HEK293T (cell line): Measurements from ENCODE around the gene GEMIN4.

Experiments
- CTCF ChIA-PET: fragments of 350-600 bp; formaldehyde crosslinking; extraction: SDS; loops from one replicate; lab custom pipeline; 2021; ENCODE audit warnings: antibody characterized with exemption, inconsistent platforms; lab: Yijun Ruan, JAX
- POLR2A ChIA-PET: fragments of 350-600 bp; formaldehyde crosslinking; extraction: SDS; loops from one replicate; lab custom pipeline; 2020; ENCODE audit warnings: antibody characterized with exemption, inconsistent platforms; lab: Yijun Ruan, JAX
- DNase-seq: peaks from one replicate; pipeline ENCODE4 v3.0.0; 2012; ENCODE audit warnings: mixed read lengths; ENCODE audit errors: extremely low spot score
- ARNT ChIP-seq: fragments of 450-650 bp; IDR thresholded peaks from 2 replicates; pipeline ENCODE4 v1.6.1; 2017; ENCODE audit warnings: mild to moderate bottlenecking
- BHLHE40 ChIP-seq: fragments of 450-650 bp; IDR thresholded peaks from 2 replicates; pipeline ENCODE4 v1.6.1; 2016; ENCODE audit warnings: mild to moderate bottlenecking, moderate library complexity, borderline replicate concordance
- CTBP1 ChIP-seq: fragments of 450-650 bp; IDR thresholded peaks from 2 replicates; pipeline ENCODE4 v1.6.1; 2016; ENCODE audit warnings: borderline replicate concordance
- ELF4 ChIP-seq: fragments of 450-650 bp; IDR thresholded peaks from 2 replicates; pipeline ENCODE4 v1.6.1; 2017; ENCODE audit warnings: antibody characterized with exemption
- FOXA1 ChIP-seq: fragments of 450-650 bp; IDR thresholded peaks from 2 replicates; pipeline ENCODE4 v1.6.1; 2016; ENCODE audit warnings: mild to moderate bottlenecking
- FOXK2 ChIP-seq: fragments of 450-650 bp; IDR thresholded peaks from 2 replicates; pipeline ENCODE4 v1.6.1; 2016; ENCODE audit warnings: mild to moderate bottlenecking
- FOXM1 ChIP-seq: fragments of 450-650 bp; IDR thresholded peaks from 2 replicates; pipeline ENCODE4 v1.6.1; 2017; ENCODE audit warnings: mild to moderate bottlenecking, borderline replicate concordance
- HDGF ChIP-seq: fragments of 450-650 bp; IDR thresholded peaks from 2 replicates; pipeline ENCODE4 v1.6.1; 2017; ENCODE audit warnings: antibody characterized with exemption, borderline replicate concordance
- L3MBTL2 ChIP-seq: fragments of 450-650 bp; conservative IDR thresholded peaks from 2 replicates; pipeline ENCODE4 v1.6.1; 2016; ENCODE audit warnings: mild to moderate bottlenecking
- LEF1 ChIP-seq: fragments of 450-650 bp; IDR thresholded peaks from 2 replicates; pipeline ENCODE4 v1.6.1; 2017; ENCODE audit warnings: mild to moderate bottlenecking, borderline replicate concordance
- NFRKB ChIP-seq: fragments of 450-650 bp; IDR thresholded peaks from 2 replicates; pipeline ENCODE4 v1.6.1; 2016; ENCODE audit warnings: mild to moderate bottlenecking, moderate library complexity
- PKNOX1 ChIP-seq: fragments of 450-650 bp; IDR thresholded peaks from 2 replicates; pipeline ENCODE4 v1.6.1; 2016
- SP1 ChIP-seq: fragments of 450-650 bp; IDR thresholded peaks from 2 replicates; pipeline ENCODE4 v1.6.1; 2017
- SUZ12 ChIP-seq: fragments of 450-650 bp; IDR thresholded peaks from 2 replicates; pipeline ENCODE4 v1.6.1; 2016; ENCODE audit warnings: mild to moderate bottlenecking
- TARDBP ChIP-seq: fragments of 450-650 bp; IDR thresholded peaks from 2 replicates; pipeline ENCODE4 v1.6.1; 2016
- ZNF384 ChIP-seq: fragments of 450-650 bp; IDR thresholded peaks from 2 replicates; pipeline ENCODE4 v1.6.1; 2016

GEMIN4 gene

GRCh38 chr17:740240-741017, 11.6 kb downstream of the GEMIN4 start:
- TF ChIP-seq FOXM1: no peak
- TF ChIP-seq ARNT: no peak
- no peak for TF ChIP-seq PKNOX1
- TF ChIP-seq HDGF: no peak
- TF ChIP-seq ELF4: no peak
- TF ChIP-seq LEF1: no peak
- TF ChIP-seq TARDBP: no peak
- no peak for TF ChIP-seq L3MBTL2
- no peak for TF ChIP-seq SUZ12
- TF ChIP-seq FOXK2: no peak
- DNase-seq: no peak
- ChIA-PET POLR2A (no interaction called here), CTCF (no interaction called here)

- TF ChIP-seq HDGF (no peak), PKNOX1 (no peak)
- no peak for DNase-seq
- ChIA-PET POLR2A (interaction anchor here (0.6 to 1.3 kb wide), 3 partner anchors 12 to 214 kb away, joined by 3 to 5 read pairs (median 3); partner anchors contain the start of genes GLOD4 and MRM3), CTCF (no interaction called here)
Observed at GRCh38 chr17:737561-738113, 14.4 kb downstream of the GEMIN4 start.

- TF ChIP-seq ZNF384 (no peak), BHLHE40 (no peak), PKNOX1 (no peak), FOXK2 (no peak), HDGF (no peak), SUZ12 (no peak), ARNT (no peak), LEF1 (no peak), CTBP1 (no peak), SP1 (no peak), TARDBP (no peak), FOXA1 (no peak), FOXM1 (no peak), NFRKB (no peak)
- DNase-seq: no peak
- CTCF ChIA-PET: no interaction called here
- POLR2A ChIA-PET: interaction anchor here (0.6 to 1.1 kb wide), 2 partner anchors 8 to 15 kb away, joined by 3 to 6 read pairs; no protein-coding TSS in a partner anchor
Observed at GRCh38 chr17:733743-734142, 18.3 kb downstream of the GEMIN4 start.

GRCh38 chr17:732902-733720, 19.0 kb downstream of the GEMIN4 start:
- CTCF ChIA-PET: no interaction called here
- peak; percentile 29 for DNase-seq
- TF ChIP-seq L3MBTL2 (peak; percentile 64), LEF1 (0 out of 2 replicates have a peak, but pooled peaks have one; percentile 1), NFRKB (no peak), BHLHE40 (no peak), TARDBP (no peak), ELF4 (no peak), HDGF (no peak), CTBP1 (no peak), FOXA1 (no peak)
- POLR2A ChIA-PET: interaction anchor here (0.6 to 1.1 kb wide), 2 partner anchors 9 to 15 kb away, joined by 3 to 6 read pairs; no protein-coding TSS in a partner anchor

- TF ChIP-seq LEF1 (0 out of 2 replicates have a peak, but pooled peaks have one; percentile 7), FOXA1 (no peak)
- POLR2A ChIA-PET: interaction anchor here (1.1 kb wide), 1 partner anchor 16 kb away, joined by 3 read pairs; no protein-coding TSS in a partner anchor
- CTCF ChIA-PET: no interaction called here
- DNase-seq: peak; percentile 68
Observed at GRCh38 chr17:732067-732901, 19.8 kb downstream of the GEMIN4 start, which contains the start of gene TLCD3A. Gene TLCD3A (plus strand): TSS chr17:732596. CDS start chr17:732648, 52 bp downstream.

GRCh38 chr17:731644-732066, 20.4 kb downstream of the GEMIN4 start:
- TF ChIP-seq HDGF (no peak), L3MBTL2 (no peak), SP1 (no peak), FOXK2 (no peak), ELF4 (no peak), FOXM1 (no peak), ZNF384 (no peak), ARNT (no peak), CTBP1 (no peak), PKNOX1 (no peak), SUZ12 (no peak), BHLHE40 (no peak), NFRKB (no peak), FOXA1 (no peak), TARDBP (no peak), LEF1 (no peak)
- ChIA-PET POLR2A (no interaction called here), CTCF (no interaction called here)
- DNase-seq: no peak
